ENCODE measurements around the gene SETD2.
"Not testable (repeated sequence)": the region's sequence is repeated elsewhere in the genome, so short reads cannot be mapped to it uniquely, and the experiment has no call there.

Gene SETD2

GRCh38 chr3:47117807-47118364 is 46.0 kb downstream of the SETD2 start:
- DNase-seq: no peak
- Histone ChIP-seq H3K4me2 (ENCODE audit: low read length) (no peak overlapping the region), H3K36me3 (ENCODE audit: control insufficient read depth, insufficient read depth, low read length) (peaks cover 2% of the 10 kb centered on the region), H3K4ac (ENCODE audit: low read depth, low read length) (no peak overlapping the region), H3K18ac (ENCODE audit: low read length) (no peak overlapping the region), H4K5ac (ENCODE audit: low read length) (no peak overlapping the region), H4K8ac (ENCODE audit: low read depth, low read length) (no peak overlapping the region), H3K4me3 (ENCODE audit: low read length) (no peak overlapping the region), H3K4me1 (ENCODE audit: control insufficient read depth, low read depth, low read length) (no peaks in the 10 kb centered on the region), H2BK5ac (ENCODE audit: low read length) (no peak overlapping the region), H3K79me1 (ENCODE audit: low read length) (peaks cover 4% of the 10 kb centered on the region), H3K9ac (ENCODE audit: low read length) (no peak overlapping the region), H2BK120ac (ENCODE audit: low read depth, low read length) (no peak overlapping the region), H2BK15ac (replicated peaks; ENCODE audit: low read depth) (no peak overlapping the region), H3K23ac (ENCODE audit: low read length) (no peak overlapping the region), H2AK5ac (ENCODE audit: low read length) (no peak overlapping the region), H3K56ac (ENCODE audit: low read length) (no peak overlapping the region), H3K27me3 (ENCODE audit: insufficient read depth, low read length, poor library complexity) (no peaks in the 10 kb centered on the region), H3K27ac (ENCODE audit: low read depth, low read length) (no peak overlapping the region), H3K79me2 (ENCODE audit: control insufficient read depth, insufficient read depth, low read length) (no peaks in the 10 kb centered on the region)
- no CpG with 5 or more reads among the region's 3 CpGs for WGBS (ENCODE audit: extremely low coverage, insufficient coverage, low lambda C conversion rate)

- not testable (repeated sequence) for H4K8ac ChIP-seq (ENCODE audit: low read depth, low read length); H2AK5ac ChIP-seq (ENCODE audit: low read length); H2BK5ac ChIP-seq (ENCODE audit: low read length); H3K23ac ChIP-seq (ENCODE audit: low read length); H3K4ac ChIP-seq (ENCODE audit: low read depth, low read length); H4K5ac ChIP-seq (ENCODE audit: low read length); H3K18ac ChIP-seq (ENCODE audit: low read length); H3K79me1 ChIP-seq (ENCODE audit: low read length); H3K56ac ChIP-seq (ENCODE audit: low read length); H3K36me3 ChIP-seq (ENCODE audit: control insufficient read depth, insufficient read depth, low read length); H3K27ac ChIP-seq (ENCODE audit: low read depth, low read length); H3K4me1 ChIP-seq (ENCODE audit: control insufficient read depth, low read depth, low read length); H3K79me2 ChIP-seq (ENCODE audit: control insufficient read depth, insufficient read depth, low read length); H3K4me3 ChIP-seq (ENCODE audit: low read length); DNase-seq; H2BK120ac ChIP-seq (ENCODE audit: low read depth, low read length); H3K9ac ChIP-seq (ENCODE audit: low read length); H2BK15ac ChIP-seq (replicated peaks; ENCODE audit: low read depth); H3K4me2 ChIP-seq (ENCODE audit: low read length); H3K27me3 ChIP-seq (ENCODE audit: insufficient read depth, low read length, poor library complexity)
- WGBS (ENCODE audit: extremely low coverage, insufficient coverage, low lambda C conversion rate): no CpG with 5 or more reads among the region's 2 CpGs
Observed at GRCh38 chr3:47115524-47115923, 48.4 kb downstream of the SETD2 start.

GRCh38 chr3:47113669-47114365 is 50.1 kb downstream of the SETD2 start:
- H2BK15ac ChIP-seq (replicated peaks; ENCODE audit: low read depth): no peak overlapping the region

GRCh38 chr3:47112997-47113396 is 50.9 kb downstream of the SETD2 start:
- Histone ChIP-seq H3K56ac (ENCODE audit: low read length) (no peak overlapping the region), H3K18ac (ENCODE audit: low read length) (no peak overlapping the region), H3K36me3 (ENCODE audit: control insufficient read depth, insufficient read depth, low read length) (no peaks in the 10 kb centered on the region), H2AK5ac (ENCODE audit: low read length) (no peak overlapping the region), H3K27me3 (ENCODE audit: insufficient read depth, low read length, poor library complexity) (no peaks in the 10 kb centered on the region), H2BK15ac (replicated peaks; ENCODE audit: low read depth) (no peak overlapping the region), H3K4me1 (ENCODE audit: control insufficient read depth, low read depth, low read length) (peaks cover 2% of the 10 kb centered on the region), H4K8ac (ENCODE audit: low read depth, low read length) (no peak overlapping the region), H3K9ac (ENCODE audit: low read length) (no peak overlapping the region), H2BK5ac (ENCODE audit: low read length) (no peak overlapping the region), H3K79me1 (ENCODE audit: low read length) (no peaks in the 10 kb centered on the region), H2BK120ac (ENCODE audit: low read depth, low read length) (no peak overlapping the region), H3K23ac (ENCODE audit: low read length) (no peak overlapping the region), H3K4me2 (ENCODE audit: low read length) (no peak overlapping the region), H3K27ac (ENCODE audit: low read depth, low read length) (no peak overlapping the region), H3K4me3 (ENCODE audit: low read length) (no peak overlapping the region), H3K79me2 (ENCODE audit: control insufficient read depth, insufficient read depth, low read length) (no peaks in the 10 kb centered on the region), H3K4ac (ENCODE audit: low read depth, low read length) (no peak overlapping the region), H4K5ac (ENCODE audit: low read length) (no peak overlapping the region)
- no CpG with 5 or more reads among the region's 2 CpGs for WGBS (ENCODE audit: extremely low coverage, insufficient coverage, low lambda C conversion rate)
- DNase-seq: no peak

More at GRCh38 chr3:47113669-47114365, 50.1 kb downstream of the SETD2 start:
- H3K4ac ChIP-seq (ENCODE audit: low read depth, low read length): no peak overlapping the region
- H3K18ac ChIP-seq (ENCODE audit: low read length): no peak overlapping the region
- no peak overlapping the region for H3K23ac ChIP-seq (ENCODE audit: low read length)
- no CpG with 5 or more reads among the region's 5 CpGs for WGBS (ENCODE audit: extremely low coverage, insufficient coverage, low lambda C conversion rate)
- H3K56ac ChIP-seq (ENCODE audit: low read length): no peak overlapping the region
- peak overlapping the region; percentile 14 for H2BK120ac ChIP-seq (ENCODE audit: low read depth, low read length)
- no peak overlapping the region for H3K27ac ChIP-seq (ENCODE audit: low read depth, low read length)
- no peak overlapping the region for H3K9ac ChIP-seq (ENCODE audit: low read length)
- no peaks in the 10 kb centered on the region for H3K27me3 ChIP-seq (ENCODE audit: insufficient read depth, low read length, poor library complexity)
- no peak overlapping the region for H3K4me3 ChIP-seq (ENCODE audit: low read length)
- no peak overlapping the region for H2BK5ac ChIP-seq (ENCODE audit: low read length)
- H3K36me3 ChIP-seq (ENCODE audit: control insufficient read depth, insufficient read depth, low read length): no peaks in the 10 kb centered on the region
- no peaks in the 10 kb centered on the region for H3K79me2 ChIP-seq (ENCODE audit: control insufficient read depth, insufficient read depth, low read length)
- H4K5ac ChIP-seq (ENCODE audit: low read length): no peak overlapping the region
- H2AK5ac ChIP-seq (ENCODE audit: low read length): no peak overlapping the region
- H3K4me2 ChIP-seq (ENCODE audit: low read length): no peak overlapping the region
- H4K8ac ChIP-seq (ENCODE audit: low read depth, low read length): no peak overlapping the region
- H3K4me1 ChIP-seq (ENCODE audit: control insufficient read depth, low read depth, low read length): peaks cover 1% of the 10 kb centered on the region
- peak; percentile 84 for DNase-seq
- H3K79me1 ChIP-seq (ENCODE audit: low read length): no peaks in the 10 kb centered on the region

- Histone ChIP-seq H3K79me2 (ENCODE audit: control insufficient read depth, insufficient read depth, low read length) (no peaks in the 10 kb centered on the region), H2BK15ac (replicated peaks; ENCODE audit: low read depth) (no peak overlapping the region), H2AK5ac (ENCODE audit: low read length) (no peak overlapping the region), H3K36me3 (ENCODE audit: control insufficient read depth, insufficient read depth, low read length) (no peaks in the 10 kb centered on the region), H3K56ac (ENCODE audit: low read length) (no peak overlapping the region), H2BK120ac (ENCODE audit: low read depth, low read length) (no peak overlapping the region), H4K5ac (ENCODE audit: low read length) (no peak overlapping the region), H4K8ac (ENCODE audit: low read depth, low read length) (no peak overlapping the region), H3K23ac (ENCODE audit: low read length) (no peak overlapping the region), H3K9ac (ENCODE audit: low read length) (no peak overlapping the region), H3K27me3 (ENCODE audit: insufficient read depth, low read length, poor library complexity) (no peaks in the 10 kb centered on the region), H3K18ac (ENCODE audit: low read length) (no peak overlapping the region), H3K79me1 (ENCODE audit: low read length) (no peaks in the 10 kb centered on the region), H3K4me3 (ENCODE audit: low read length) (no peak overlapping the region), H3K4me1 (ENCODE audit: control insufficient read depth, low read depth, low read length) (peaks cover 2% of the 10 kb centered on the region), H3K27ac (ENCODE audit: low read depth, low read length) (peak overlapping the region; percentile 36), H2BK5ac (ENCODE audit: low read length) (no peak overlapping the region), H3K4ac (ENCODE audit: low read depth, low read length) (no peak overlapping the region), H3K4me2 (ENCODE audit: low read length) (no peak overlapping the region)
- DNase-seq: no peak
- no CpG with 5 or more reads among the region's 9 CpGs for WGBS (ENCODE audit: extremely low coverage, insufficient coverage, low lambda C conversion rate)
Observed at GRCh38 chr3:47109393-47109792, 54.5 kb downstream of the SETD2 start.

- H3K23ac ChIP-seq (ENCODE audit: low read length): no peak overlapping the region
- H2AK5ac ChIP-seq (ENCODE audit: low read length): no peak overlapping the region
- H3K79me2 ChIP-seq (ENCODE audit: control insufficient read depth, insufficient read depth, low read length): no peaks in the 10 kb centered on the region
- H2BK5ac ChIP-seq (ENCODE audit: low read length): no peak overlapping the region
- H3K4me3 ChIP-seq (ENCODE audit: low read length): no peak overlapping the region
- no peaks in the 10 kb centered on the region for H3K27me3 ChIP-seq (ENCODE audit: insufficient read depth, low read length, poor library complexity)
- H3K56ac ChIP-seq (ENCODE audit: low read length): no peak overlapping the region
- no peak overlapping the region for H3K4ac ChIP-seq (ENCODE audit: low read depth, low read length)
- H3K36me3 ChIP-seq (ENCODE audit: control insufficient read depth, insufficient read depth, low read length): no peaks in the 10 kb centered on the region
- peak; percentile 90 for DNase-seq
- no peak overlapping the region for H2BK120ac ChIP-seq (ENCODE audit: low read depth, low read length)
- H3K4me1 ChIP-seq (ENCODE audit: control insufficient read depth, low read depth, low read length): peaks cover 2% of the 10 kb centered on the region
- no peak overlapping the region for H4K5ac ChIP-seq (ENCODE audit: low read length)
- H2BK15ac ChIP-seq (replicated peaks; ENCODE audit: low read depth): no peak overlapping the region
- no peak overlapping the region for H3K4me2 ChIP-seq (ENCODE audit: low read length)
- H3K79me1 ChIP-seq (ENCODE audit: low read length): no peaks in the 10 kb centered on the region
- H3K9ac ChIP-seq (ENCODE audit: low read length): peak overlapping the region; percentile 10
- no CpG with 5 or more reads among the region's 1 CpG for WGBS (ENCODE audit: extremely low coverage, insufficient coverage, low lambda C conversion rate)
- H3K27ac ChIP-seq (ENCODE audit: low read depth, low read length): peak overlapping the region; percentile 70
- no peak overlapping the region for H3K18ac ChIP-seq (ENCODE audit: low read length)
- no peak overlapping the region for H4K8ac ChIP-seq (ENCODE audit: low read depth, low read length)
Observed at GRCh38 chr3:47108546-47108945, 55.4 kb downstream of the SETD2 start.

Data from mesendoderm (in vitro differentiated cells).